Esophagus squamous epithelium (tissue), 5 donors: ENCODE results near the gene WDR64. TPM values are rescaled to one million over a fixed set of nuclear protein-coding genes. Genes with fewer than 3 reads are reported as not detected.

Source experiments
- DNase-seq: peaks from one replicate; lab custom pipeline; 2025; lab: John Stamatoyannopoulos, UW
- H3K27ac ChIP-seq, 4 donors: fragments of 200-600 bp; sonication (generic); one replicate each; pipeline ENCODE4 v1.5.1; 2016 to 2019; ENCODE audit warnings: mild to moderate bottlenecking in 1 of 4
- H3K27me3 ChIP-seq, 4 donors: fragments of 200-600 bp; sonication (generic); 1 replicate in 3 of 4; 2 replicates in 1 of 4; pipeline versions ENCODE4 v1.5.1 to v1.6.0; 2017 to 2021; ENCODE audit warnings: antibody characterized with exemption in 1 of 4
- H3K36me3 ChIP-seq, 3 donors: fragments of 200-600 bp; sonication (generic); one replicate each; pipeline ENCODE4 v1.5.1; 2016 to 2019
- H3K4me1 ChIP-seq, 3 donors: fragments of 200-600 bp; sonication (generic); one replicate each; pipeline ENCODE4 v1.5.1; 2017 to 2019
- H3K4me3 ChIP-seq, 4 donors: fragments of 200-600 bp; sonication (generic); 1 replicate in 3 of 4; 2 replicates in 1 of 4; pipeline ENCODE4 v1.5.1; 2016 to 2019; ENCODE audit warnings: mild to moderate bottlenecking in 2 of 4, moderate library complexity in 1 of 4
- H3K9me3 ChIP-seq, 3 donors: fragments of 200-600 bp; sonication (generic); one replicate each; pipeline ENCODE4 v1.5.1; 2016 to 2019
- CTCF ChIP-seq, 6 experiments: fragments of 450-650 bp in 4 of 6; fragments of 200-600 bp in 2 of 6; sonication (generic) in 2 of 6; IDR thresholded peaks; one replicate each; pipeline ENCODE4 v1.5.1; 2016 to 2019; ENCODE audit warnings: antibody characterized with exemption in 6 of 6, mild to moderate bottlenecking in 4 of 6, moderate library complexity in 4 of 6
- POLR2A ChIP-seq, 4 donors: fragments of 450-650 bp; IDR thresholded peaks; one replicate each; pipeline ENCODE4 v1.6.1; 2017; ENCODE audit warnings: antibody characterized with exemption in 4 of 4, mild to moderate bottlenecking in 4 of 4, moderate library complexity in 3 of 4
- WGBS, 2 donors: methylation state at CpG; one replicate each; pipeline ENCODE4 v1.1.5; 2018; 5-methylcytosine and 5-hydroxymethylcytosine counted together
- intact Hi-C: fragments of 100-400 bp; cut with DNase I; formaldehyde crosslinking; loops from one replicate; pipeline ENCODE4 v1.15.0; 2022
- total RNA-seq, 4 donors: library from RNA; depleted of rRNA; stranded (reverse); fragments of >200 nt; gene quantifications; one replicate each; pipeline ENCODE4 v1.1.0, GENCODE V29; 2016
- donor health status: DM: yes; HTN: yes; CAD: no.

Gene WDR64
- not detected for total RNA-seq

GRCh38 chr1:241652012-241652411 lies at the start of gene WDR64:
TSS of gene WDR64 (plus strand) at chr1:241652281. CDS start at chr1:241652485, 204 bp downstream.
- intact Hi-C loops: no loop called here
- no peak for TF ChIP-seq POLR2A (IDR thresholded peaks at IDR 0.05)
- no peak for TF ChIP-seq CTCF (IDR thresholded peaks at IDR 0.05)
- Histone ChIP-seq H3K4me1 (no peaks in the 10 kb centered on the region), H3K4me3 (no peak within 1 kb of the TSS), H3K36me3 (no peaks in the 10 kb centered on the region), H3K27me3 (no peaks in the 10 kb centered on the region), H3K27ac (no peak within 1 kb of the TSS), H3K9me3 (no peaks in the 10 kb centered on the region)
- WGBS, 2 donors: 87 to 93% methylated on average over 4 of the region's 4 CpGs
- no peak for DNase-seq

GRCh38 chr1:241603731-241604245 lies 48.3 kb upstream of the WDR64 start:
- Histone ChIP-seq H3K27ac (no peak overlapping the region), H3K4me3 (no peak overlapping the region), H3K9me3 (no peaks in the 10 kb centered on the region), H3K4me1 (peaks cover 0 to 7% (median 0%) of the 10 kb centered on the region in 3 donors), H3K36me3 (peaks cover 0 to 24% (median 0%) of the 10 kb centered on the region in 3 donors), H3K27me3 (no peaks in the 10 kb centered on the region)
- 54 to 68% methylated on average over 3 of the region's 3 CpGs for WGBS, 2 donors
- intact Hi-C loops: loop anchor here (10.0 kb wide), 2 partner anchors 69 to 231 kb away; partner anchors contain the start of gene KMO
- DNase-seq: no peak
- no peak for TF ChIP-seq POLR2A (IDR thresholded peaks at IDR 0.05)
- no peak for TF ChIP-seq CTCF (IDR thresholded peaks at IDR 0.05)

GRCh38 chr1:241605146-241605805 lies 46.8 kb upstream of the WDR64 start:
- DNase-seq: no peak
- intact Hi-C loops: loop anchor here (10.0 kb wide), 2 partner anchors 70 to 230 kb away; partner anchors contain the start of gene KMO
- WGBS, 2 donors: 78 to 81% methylated on average over 9 of the region's 9 CpGs
- H3K4me3 ChIP-seq: no peak overlapping the region
- no peaks in the 10 kb centered on the region for H3K9me3 ChIP-seq
- TF ChIP-seq POLR2A (IDR thresholded peaks at IDR 0.05): no peak
- no peak for TF ChIP-seq CTCF (IDR thresholded peaks at IDR 0.05)
- H3K27me3 ChIP-seq: no peaks in the 10 kb centered on the region
- peaks cover 0 to 24% (median 0%) of the 10 kb centered on the region in 3 donors for H3K36me3 ChIP-seq
- H3K4me1 ChIP-seq: peaks cover 0 to 20% (median 0%) of the 10 kb centered on the region in 3 donors
- H3K27ac ChIP-seq: no peak overlapping the region

- intact Hi-C loops: loop anchor here (10.0 kb wide), 2 partner anchors 72 to 228 kb away; partner anchors contain the start of gene KMO
- WGBS, 2 donors: 38 to 48% methylated on average over 5 of the region's 5 CpGs
- no peak for DNase-seq
These were observed 45.5 kb upstream of the WDR64 start for GRCh38 chr1:241606544-241606943.

More at GRCh38 chr1:241606544-241606943, 45.5 kb upstream of the WDR64 start:
- H3K4me3 ChIP-seq: no peak overlapping the region
- no peaks in the 10 kb centered on the region for H3K27me3 ChIP-seq
- H3K27ac ChIP-seq: no peak overlapping the region
- H3K4me1 ChIP-seq: peaks cover 0 to 30% (median 0%) of the 10 kb centered on the region in 3 donors
- no peaks in the 10 kb centered on the region for H3K9me3 ChIP-seq
- no peak for TF ChIP-seq POLR2A (IDR thresholded peaks at IDR 0.05)
- TF ChIP-seq CTCF (IDR thresholded peaks at IDR 0.05): no peak
- H3K36me3 ChIP-seq: peaks cover 0 to 24% (median 0%) of the 10 kb centered on the region in 3 donors
